GM18873 (cell line): ENCODE measurements around the gene PIM1.

Experiments used
- ATAC-seq: cut with Tn5 transposase; IDR thresholded peaks from one replicate; pipeline ENCODE4 v1.9.1; 2021; ENCODE audit warnings: mild to moderate bottlenecking, moderate library complexity, moderate number of reproducible peaks; ENCODE audit not compliant: unreplicated experiment, low FRiP score

PIM1 gene

GRCh38 chr6:37137201-37138090 lies 32.5 kb upstream of the PIM1 start:
- ATAC-seq, result no peak

- no peak for ATAC-seq
These were observed 31.1 kb upstream of the PIM1 start for GRCh38 chr6:37138856-37139229.

GRCh38 chr6:37139230-37139962 lies 30.6 kb upstream of the PIM1 start:
- no peak for ATAC-seq

- no peak for ATAC-seq
These were observed 29.8 kb upstream of the PIM1 start for GRCh38 chr6:37140145-37140544.

DNA sequence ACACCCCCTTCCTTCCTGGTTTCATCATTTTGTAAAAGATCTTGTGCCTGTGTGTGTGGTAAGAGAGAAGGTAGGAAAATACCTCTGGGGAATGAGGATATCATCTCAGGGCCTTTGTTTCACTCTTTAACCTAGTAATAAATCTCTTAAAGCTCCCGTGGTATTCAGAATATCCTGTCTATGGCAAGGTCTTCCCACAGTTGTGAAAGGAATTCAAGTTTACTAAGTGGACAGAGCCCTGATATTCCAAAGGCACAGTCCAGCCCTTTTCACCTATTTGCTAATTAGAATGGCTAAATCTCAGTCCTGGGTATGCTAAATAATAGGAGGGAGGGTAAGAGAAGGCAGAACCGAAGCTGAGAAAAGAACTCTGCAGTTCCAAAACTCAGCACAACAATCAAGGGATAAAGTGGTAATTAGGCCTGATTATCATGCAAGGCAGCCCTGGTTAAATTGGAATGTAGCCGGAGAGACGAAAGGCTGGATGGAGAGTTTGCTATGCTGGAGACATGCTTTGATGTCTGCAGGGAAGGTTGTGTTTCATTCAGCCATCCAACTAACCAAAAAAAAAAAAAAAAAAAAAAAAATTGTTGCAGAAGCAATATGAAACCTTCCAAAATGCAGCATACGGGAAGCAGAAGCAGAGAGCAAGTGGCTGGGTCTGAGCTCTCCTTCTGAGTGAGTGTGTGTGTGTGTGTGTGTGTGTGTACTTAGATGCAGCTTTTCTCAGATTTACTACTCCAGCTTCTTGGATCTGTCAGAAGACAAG lies 28.5 kb upstream of the PIM1 start:
- ATAC-seq, result no peak

DNA sequence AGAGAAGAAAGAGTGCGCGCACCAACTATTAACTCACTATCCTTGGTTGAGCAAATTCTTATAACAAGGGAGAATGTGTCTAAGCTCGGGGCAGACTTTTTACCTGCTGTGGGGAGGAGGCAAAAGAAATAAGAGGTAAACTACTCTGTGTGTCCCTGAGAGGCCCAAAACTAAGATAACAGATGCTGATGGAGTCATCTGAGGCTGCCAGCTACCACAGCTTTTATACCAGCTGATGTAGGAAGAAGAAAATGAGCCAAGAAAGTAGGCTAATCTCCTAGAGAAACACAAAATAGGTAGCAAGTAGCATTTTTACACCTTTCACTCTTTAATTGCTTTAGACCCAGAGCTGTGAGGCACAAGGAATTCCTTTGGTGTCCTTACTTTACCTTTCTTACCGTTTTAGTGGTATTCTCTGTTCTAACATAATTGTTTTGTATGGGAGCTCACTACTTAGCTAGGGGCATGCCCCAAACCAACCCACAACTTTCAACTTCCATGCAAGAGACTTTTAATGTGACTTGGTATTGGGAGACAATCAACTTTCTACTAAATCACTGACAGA lies 27.8 kb upstream of the PIM1 start:
- no peak for ATAC-seq

- ATAC-seq, result no peak
These were observed 26.4 kb upstream of the PIM1 start for GRCh38 chr6:37143585-37143984.

GRCh38 chr6:37145443-37145842 lies 24.5 kb upstream of the PIM1 start:
- ATAC-seq, result no peak

DNA sequence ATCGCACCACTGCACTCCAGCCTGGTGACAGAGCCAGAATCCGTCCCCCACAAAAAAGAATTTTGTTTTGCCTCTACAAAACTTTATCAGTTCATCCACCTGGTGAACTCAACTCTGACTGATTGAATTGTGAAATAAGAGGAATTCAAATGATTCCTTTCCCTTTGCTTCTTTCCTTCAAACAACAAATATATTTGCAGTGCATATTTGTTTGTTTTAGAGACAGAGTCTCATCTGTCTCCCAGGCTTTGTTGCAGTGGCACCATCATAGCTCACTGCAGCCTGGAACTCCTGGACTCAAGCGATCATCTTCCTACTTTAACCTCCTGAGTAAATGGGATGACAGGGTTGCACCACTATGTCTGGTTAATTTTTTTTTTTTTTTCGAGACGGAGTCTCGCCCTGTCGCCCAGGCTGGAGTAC lies 23.2 kb upstream of the PIM1 start:
- ATAC-seq, result no peak

- no peak for ATAC-seq
These were observed 20.2 kb upstream of the PIM1 start for GRCh38 chr6:37149745-37150144.

GRCh38 chr6:37150314-37150713 lies 19.6 kb upstream of the PIM1 start:
- ATAC-seq, result no peak

GRCh38 chr6:37155394-37156312 lies 14.3 kb upstream of the PIM1 start:
- ATAC-seq, result peak; percentile 87

- no peak for ATAC-seq
These were observed 11.4 kb upstream of the PIM1 start for GRCh38 chr6:37158508-37158907.

GRCh38 chr6:37160922-37161778 lies 8.8 kb upstream of the PIM1 start:
- no peak for ATAC-seq

DNA sequence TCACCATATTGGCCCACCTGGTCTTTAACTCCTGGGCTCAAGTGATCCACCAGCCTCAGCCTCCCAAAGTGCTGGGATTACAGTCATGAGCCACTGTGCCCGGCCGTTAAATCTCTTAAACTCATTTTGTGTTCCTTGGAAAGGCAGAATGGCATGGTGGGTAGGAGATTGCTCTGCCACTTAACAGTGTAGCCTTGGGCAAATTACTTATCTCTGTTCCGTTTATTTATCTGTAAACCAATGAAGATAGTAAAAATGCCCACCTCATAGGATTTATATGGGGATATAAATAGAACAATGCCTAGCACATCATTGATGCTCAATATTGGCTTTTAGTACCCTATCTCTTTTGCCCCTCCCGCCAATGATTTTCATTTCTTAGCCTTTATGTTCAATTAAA lies 7.2 kb upstream of the PIM1 start:
- no peak for ATAC-seq

DNA sequence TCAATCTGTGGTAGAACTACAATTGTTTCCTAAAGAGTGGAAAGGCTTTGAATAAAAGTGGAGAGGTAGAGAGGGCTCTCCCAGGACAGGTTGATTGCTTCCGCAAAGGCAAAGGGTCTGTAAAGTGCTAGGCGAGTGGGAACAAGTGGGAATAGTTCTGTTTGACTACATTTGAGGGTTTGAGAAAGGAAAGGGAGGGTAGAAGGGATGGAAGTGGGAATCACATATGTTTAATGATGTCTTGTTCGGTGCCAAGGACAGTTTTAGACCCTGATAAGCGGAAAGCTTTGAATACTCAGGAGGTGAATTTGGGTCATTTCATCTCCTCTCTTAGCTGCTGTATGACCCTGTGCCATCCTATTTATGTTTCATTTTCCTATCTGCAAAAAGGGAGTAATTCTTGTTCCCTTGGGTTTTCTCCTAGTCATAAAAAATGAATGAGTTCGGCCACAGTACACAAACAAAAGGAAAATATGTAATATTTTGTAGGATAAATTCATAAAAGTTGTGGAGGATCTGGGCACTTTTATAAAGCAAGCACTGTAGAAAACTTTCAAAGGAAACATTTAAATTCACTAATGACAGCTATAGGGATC lies 1.7 kb upstream of the PIM1 start:
- no peak for ATAC-seq

DNA sequence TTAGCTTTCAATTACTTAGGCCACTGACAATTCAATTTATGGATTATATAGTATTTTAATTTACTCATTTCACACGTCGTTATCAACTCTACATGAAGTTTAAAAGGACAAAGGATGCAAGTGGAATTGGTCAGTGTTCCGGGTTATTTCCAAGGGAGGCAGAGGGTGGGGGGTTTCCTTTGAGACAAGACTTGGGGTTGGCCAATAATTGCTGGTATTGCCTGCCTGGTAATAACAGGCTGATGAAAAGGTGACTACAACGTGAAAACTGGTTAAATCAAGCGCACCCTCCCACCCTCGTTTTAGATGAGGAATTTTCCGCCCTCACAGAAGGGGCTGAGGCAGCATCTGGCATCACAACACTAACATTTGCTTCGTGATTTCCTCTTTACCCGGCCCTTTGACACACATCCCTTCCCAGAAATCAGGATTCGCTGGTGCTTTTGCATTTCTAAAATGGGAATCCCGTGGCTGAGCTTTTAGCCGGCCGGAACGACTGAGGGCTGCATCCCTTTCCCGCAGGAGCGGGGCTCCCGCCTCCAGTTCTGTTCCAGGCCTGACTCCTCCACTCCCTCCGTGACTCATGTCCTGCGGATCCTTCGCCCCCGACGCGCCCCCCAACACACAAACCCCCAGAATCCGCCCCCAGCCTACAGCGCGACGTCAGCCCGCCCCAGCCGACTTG lies 999 bp upstream of the PIM1 start:
- no peak for ATAC-seq
